ENCODE measurements around the gene INPP5A. TPM values are rescaled to one million over a fixed set of nuclear protein-coding genes. Genes with fewer than 3 reads are reported as not detected.

Gene INPP5A
- total RNA-seq, 1 donor from 2014 or later: 14.2 TPM

GRCh38 chr10:132607961-132608495 lies 70.4 kb downstream of the INPP5A start:
- no peak overlapping the region for H3K27ac ChIP-seq
- TF ChIP-seq CTCF (IDR thresholded peaks at IDR 0.05) (no peak), EZH2 (IDR thresholded peaks at IDR 0.05) (no peak), EZH2phosphoT487 (IDR thresholded peaks at IDR 0.05) (no peak)
- no peaks in the 10 kb centered on the region for H3K27me3 ChIP-seq
- H3F3A ChIP-seq (ENCODE audit: low read depth): no peaks in the 10 kb centered on the region
- Mint-ChIP-seq H3K4me3 (no peak overlapping the region), H3K27me3 (ENCODE audit: insufficient read depth, low read depth) (peaks cover 8% of the 10 kb centered on the region), H3K36me3 (peaks cover 4% of the 10 kb centered on the region), H3K4me1 (peaks cover 28% of the 10 kb centered on the region), H3K9me3 (peaks cover 12% of the 10 kb centered on the region), H3K27ac (no peak overlapping the region)
- H3K9ac ChIP-seq: no peak overlapping the region
- peaks cover 4% of the 10 kb centered on the region for H3K4me1 ChIP-seq
- no peaks in the 10 kb centered on the region for H3K9me3 ChIP-seq (ENCODE audit: low read depth)
- H3K79me2 ChIP-seq (ENCODE audit: low read depth): no peaks in the 10 kb centered on the region
- no peak overlapping the region for H2AFZ ChIP-seq (replicated peaks)
- H4K20me1 ChIP-seq (ENCODE audit: low read depth): no peaks in the 10 kb centered on the region
- H3K4me2 ChIP-seq: no peak overlapping the region
- no peaks in the 10 kb centered on the region for H3K36me3 ChIP-seq
- H3K4me3 ChIP-seq: no peak overlapping the region
- no peak for DNase-seq (ENCODE audit: low spot score)

- no peaks in the 10 kb centered on the region for H4K20me1 ChIP-seq (ENCODE audit: low read depth)
- H3K79me2 ChIP-seq (ENCODE audit: low read depth): no peaks in the 10 kb centered on the region
- no peaks in the 10 kb centered on the region for H3K9me3 ChIP-seq (ENCODE audit: low read depth)
- H3F3A ChIP-seq (ENCODE audit: low read depth): no peaks in the 10 kb centered on the region
- Mint-ChIP-seq H3K27ac (no peak overlapping the region), H3K27me3 (ENCODE audit: insufficient read depth, low read depth) (peaks cover 6% of the 10 kb centered on the region), H3K4me1 (peaks cover 26% of the 10 kb centered on the region), H3K36me3 (peaks cover 4% of the 10 kb centered on the region), H3K9me3 (peaks cover 8% of the 10 kb centered on the region), H3K4me3 (no peak overlapping the region)
- H3K9ac ChIP-seq: no peak overlapping the region
- H3K27me3 ChIP-seq: no peaks in the 10 kb centered on the region
- H2AFZ ChIP-seq (replicated peaks): no peak overlapping the region
- DNase-seq (ENCODE audit: low spot score): no peak
- no peaks in the 10 kb centered on the region for H3K36me3 ChIP-seq
- no peak overlapping the region for H3K4me3 ChIP-seq
- no peak for TF ChIP-seq EZH2phosphoT487 (IDR thresholded peaks at IDR 0.05)
- TF ChIP-seq CTCF (IDR thresholded peaks at IDR 0.05): no peak
- no peak for TF ChIP-seq EZH2 (IDR thresholded peaks at IDR 0.05)
- H3K4me1 ChIP-seq: peaks cover 4% of the 10 kb centered on the region
- no peak overlapping the region for H3K27ac ChIP-seq
- no peak overlapping the region for H3K4me2 ChIP-seq
Measured at GRCh38 chr10:132608511-132609195, 71.1 kb downstream of the INPP5A start.

- Histone ChIP-seq H3K9ac (no peak overlapping the region), H4K20me1 (ENCODE audit: low read depth) (no peaks in the 10 kb centered on the region), H3F3A (ENCODE audit: low read depth) (no peaks in the 10 kb centered on the region), H3K4me2 (no peak overlapping the region), H3K27me3 (no peaks in the 10 kb centered on the region), H3K4me3 (no peak overlapping the region), H3K4me1 (peaks cover 4% of the 10 kb centered on the region), H2AFZ (replicated peaks) (no peak overlapping the region), H3K36me3 (no peaks in the 10 kb centered on the region), H3K9me3 (ENCODE audit: low read depth) (no peaks in the 10 kb centered on the region), H3K79me2 (ENCODE audit: low read depth) (no peaks in the 10 kb centered on the region), H3K27ac (no peak overlapping the region)
- peaks cover 26% of the 10 kb centered on the region for H3K4me1 Mint-ChIP-seq
- no peak for DNase-seq (ENCODE audit: low spot score)
- H3K27me3 Mint-ChIP-seq (ENCODE audit: insufficient read depth, low read depth): peaks cover 6% of the 10 kb centered on the region
- peaks cover 4% of the 10 kb centered on the region for H3K36me3 Mint-ChIP-seq
- no peak overlapping the region for H3K4me3 Mint-ChIP-seq
- H3K9me3 Mint-ChIP-seq: peaks cover 5% of the 10 kb centered on the region
- H3K27ac Mint-ChIP-seq: peak overlapping the region; percentile 27
- TF ChIP-seq CTCF (IDR thresholded peaks at IDR 0.05) (no peak), EZH2phosphoT487 (IDR thresholded peaks at IDR 0.05) (no peak), EZH2 (IDR thresholded peaks at IDR 0.05) (no peak)
Measured at GRCh38 chr10:132609211-132609610, 71.6 kb downstream of the INPP5A start.
